GM19452 (cell line): Measurements from ENCODE around the gene GSK3B.

Source experiments
- ATAC-seq: cut with Tn5 transposase; IDR thresholded peaks from one replicate; pipeline ENCODE4 v1.9.1; 2021; ENCODE audit not compliant: unreplicated experiment

Gene GSK3B

DNA sequence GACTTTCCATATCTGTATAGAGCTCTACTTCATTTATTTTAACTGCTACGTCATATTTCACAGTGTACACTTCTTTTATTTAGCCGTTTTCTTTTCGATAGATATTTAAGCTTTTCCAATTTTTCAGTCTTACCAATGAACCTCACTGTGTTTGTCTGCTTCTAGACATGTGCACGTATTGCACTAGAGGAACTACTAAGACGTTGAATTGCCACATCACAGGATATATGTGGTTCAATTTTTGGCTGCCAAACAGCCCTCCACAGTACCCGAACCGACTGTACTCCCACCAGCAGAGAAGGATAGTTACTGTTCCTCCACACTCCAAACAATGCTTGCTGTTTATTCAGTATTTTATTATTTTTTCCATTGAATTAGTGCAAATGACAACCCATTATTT is 310.4 kb downstream of the GSK3B start:
- ATAC-seq = no peak

DNA sequence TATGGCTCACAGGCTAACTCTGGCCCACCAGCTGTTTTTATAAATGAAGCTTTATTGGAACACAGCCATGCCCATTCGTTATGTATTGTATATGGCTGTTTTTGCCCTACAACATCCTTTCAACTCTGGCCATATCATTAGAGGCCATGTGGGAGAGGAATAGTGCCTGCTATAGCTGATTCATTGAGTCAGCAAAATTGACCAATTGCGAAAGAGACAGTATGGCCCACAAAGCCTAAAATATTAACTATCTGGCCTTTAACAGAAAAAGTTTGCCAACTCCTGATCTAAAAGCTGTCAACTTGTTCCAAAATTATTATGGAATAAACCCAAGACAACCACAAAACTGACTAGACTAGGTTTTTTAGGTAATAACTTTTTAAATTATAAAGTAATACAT is 311.0 kb downstream of the GSK3B start:
- no peak for ATAC-seq

DNA sequence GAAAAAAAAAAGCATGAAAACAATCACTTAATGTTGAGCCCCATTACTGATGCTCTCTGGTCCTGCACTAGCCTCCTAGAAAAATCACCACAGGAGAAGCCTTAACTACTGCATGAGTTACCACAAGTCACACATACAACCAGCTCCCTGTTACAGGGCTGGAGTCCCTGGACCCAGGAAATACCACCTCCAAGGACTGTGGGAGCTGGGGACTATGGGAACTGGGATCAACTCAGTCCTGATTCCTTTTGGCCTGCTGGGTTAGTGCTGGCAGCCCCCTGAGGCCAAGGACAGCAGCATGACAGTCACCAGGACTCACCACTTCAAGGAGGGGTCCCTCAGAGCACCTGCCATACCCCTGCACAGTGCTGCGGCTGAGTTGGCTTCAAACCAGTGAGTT is 311.8 kb downstream of the GSK3B start:
- ATAC-seq = no peak

DNA sequence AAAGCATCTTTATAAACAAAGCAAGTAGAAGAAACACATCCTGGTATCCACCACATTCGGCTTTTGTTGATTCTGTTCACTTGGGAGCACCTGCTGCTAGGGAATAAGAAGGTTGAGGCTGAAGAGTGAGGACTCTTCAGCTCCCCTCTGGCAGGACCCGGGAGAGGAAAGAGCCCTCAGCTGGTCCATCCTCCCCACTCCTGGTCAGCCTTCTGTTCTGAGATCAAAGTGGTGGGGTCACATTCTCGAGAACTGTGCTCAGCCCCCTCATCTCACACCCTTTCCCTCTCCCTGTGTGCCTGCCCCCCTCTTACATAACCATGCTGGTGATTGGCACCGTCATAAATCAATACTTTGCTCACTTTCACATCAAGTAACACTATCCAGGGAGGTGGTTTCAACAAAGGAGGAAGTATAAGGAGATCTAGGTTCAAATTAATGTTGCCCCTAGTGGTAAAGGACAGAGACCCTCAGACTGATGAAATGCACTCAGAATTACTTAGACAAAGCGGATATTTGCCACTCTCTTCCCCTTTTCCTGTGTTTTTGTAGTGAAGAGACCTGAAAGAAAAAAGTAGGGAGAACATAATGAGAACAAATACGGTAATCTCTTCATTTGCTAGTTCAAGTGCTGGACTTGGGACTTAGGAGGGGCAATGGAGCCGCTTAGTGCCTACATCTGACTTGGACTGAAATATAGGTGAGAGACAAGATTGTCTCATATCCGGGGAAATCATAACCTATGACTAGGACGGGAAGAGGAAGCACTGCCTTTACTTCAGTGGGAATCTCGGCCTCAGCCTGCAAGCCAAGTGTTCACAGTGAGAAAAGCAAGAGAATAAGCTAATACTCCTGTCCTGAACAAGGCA is 312.7 kb downstream of the GSK3B start, which contains the start of gene NR1I2:
Gene NR1I2, plus strand, starts transcription at position 772 of the 869 bp plus-strand sequence.
- ATAC-seq = no peak

DNA sequence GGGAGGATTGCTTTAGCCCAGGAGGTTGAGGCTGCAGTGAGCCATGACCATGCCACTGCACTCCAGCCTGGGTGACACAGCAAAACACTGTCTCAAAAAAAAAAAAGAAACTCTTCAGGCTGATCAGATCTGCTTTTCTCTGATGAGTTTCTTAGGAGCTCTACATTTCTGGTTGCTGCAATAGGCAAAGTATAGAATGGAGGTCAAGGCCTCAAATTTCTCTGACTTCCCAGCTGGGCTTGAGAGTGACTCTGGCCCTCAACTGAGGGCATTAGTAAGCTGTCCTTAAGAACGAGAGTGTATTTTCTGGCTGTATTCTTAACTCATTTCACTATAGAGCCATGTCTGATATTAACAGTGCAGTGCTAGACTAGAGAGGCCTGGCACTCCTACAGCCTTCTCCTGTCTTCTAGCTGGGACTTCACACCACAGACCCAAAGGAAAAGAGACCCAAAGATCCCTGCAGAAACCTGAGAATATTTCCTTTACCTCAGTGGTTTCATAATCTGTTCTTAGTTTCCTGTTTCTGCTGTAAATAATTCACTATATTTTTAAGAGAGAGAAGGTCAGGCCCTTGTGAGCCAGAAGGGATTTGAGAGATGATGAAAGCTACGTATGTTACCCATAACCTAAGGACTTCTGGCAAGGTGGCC is 314.4 kb downstream of the GSK3B start:
- ATAC-seq = peak; percentile 87

DNA sequence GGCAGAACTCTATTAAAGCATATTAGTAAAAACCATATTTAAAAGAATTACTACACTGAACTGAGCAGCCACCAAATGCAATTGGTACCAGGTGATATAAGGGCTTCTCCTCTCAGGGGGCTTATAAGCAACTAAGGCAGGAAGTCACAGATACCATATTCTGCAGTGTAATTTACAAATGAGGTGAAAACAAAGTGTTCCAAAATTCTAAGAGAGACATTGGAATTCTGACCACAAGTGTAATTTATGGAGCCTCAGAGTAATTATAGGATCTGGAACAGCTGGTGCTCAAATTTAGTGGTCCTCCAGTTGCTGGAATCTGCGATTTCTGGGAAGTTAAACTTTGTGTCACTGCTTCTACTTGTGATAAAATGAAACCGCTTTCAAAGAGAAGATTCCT is 315.4 kb downstream of the GSK3B start:
- ATAC-seq = no peak

DNA sequence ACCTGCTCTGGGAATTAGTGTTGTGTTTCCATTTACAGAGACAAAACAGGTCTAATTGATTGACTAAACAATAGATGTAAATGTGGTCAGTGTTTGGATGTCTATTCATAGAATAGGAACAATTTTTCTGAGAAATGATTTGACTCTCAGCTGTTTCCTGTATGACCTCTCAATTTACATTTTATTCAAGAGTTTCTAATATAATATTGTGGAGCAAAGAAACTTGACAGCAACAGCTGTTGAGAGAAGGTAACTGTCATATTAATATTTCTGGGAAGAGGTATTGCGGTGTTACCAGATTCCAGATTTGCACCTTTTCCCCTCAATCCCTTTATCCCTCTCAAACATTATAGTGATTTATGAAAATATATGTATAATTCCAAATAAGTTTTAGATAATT is 316.1 kb downstream of the GSK3B start:
- ATAC-seq = no peak

DNA sequence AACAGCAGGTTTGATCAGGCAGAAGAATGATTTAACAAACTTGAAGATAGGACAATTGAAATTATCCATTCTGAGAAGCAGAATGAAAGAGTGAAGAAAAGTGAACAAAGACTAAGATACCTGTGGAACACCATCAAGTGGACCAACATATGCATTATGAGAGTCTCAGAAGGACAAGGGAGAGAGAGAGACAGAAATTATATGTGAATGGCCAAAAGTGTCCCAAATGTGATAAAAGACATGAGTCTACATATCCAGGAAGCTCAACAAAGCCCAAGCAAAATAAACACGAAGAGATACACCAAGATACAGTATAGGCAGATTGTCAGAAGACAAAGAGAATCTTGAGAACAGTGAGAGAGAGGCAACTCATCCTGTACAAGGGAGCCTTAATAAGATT is 317.9 kb downstream of the GSK3B start:
- ATAC-seq = no peak

DNA sequence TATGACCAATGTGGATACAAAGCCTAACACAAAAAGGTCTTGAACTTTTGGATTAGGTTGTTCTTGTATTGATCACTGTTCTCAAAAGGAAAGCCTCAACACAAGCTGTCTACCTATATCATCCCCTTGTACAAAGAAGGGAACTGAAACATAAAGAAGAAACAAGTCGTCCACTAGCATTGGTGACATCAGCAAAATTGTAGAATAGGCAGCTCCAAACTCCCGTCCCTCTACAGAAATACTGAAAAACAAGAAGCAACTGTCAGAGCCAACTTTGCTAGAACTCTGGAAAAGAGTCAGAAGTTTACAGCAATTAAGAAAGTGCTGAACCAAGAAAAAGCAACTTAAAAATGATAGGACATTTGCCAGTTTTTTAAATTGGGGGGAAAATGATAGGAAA is 319.8 kb downstream of the GSK3B start:
- ATAC-seq = peak; percentile 76
